ENCODE results near the gene LTBP1.

LTBP1 gene

DNA sequence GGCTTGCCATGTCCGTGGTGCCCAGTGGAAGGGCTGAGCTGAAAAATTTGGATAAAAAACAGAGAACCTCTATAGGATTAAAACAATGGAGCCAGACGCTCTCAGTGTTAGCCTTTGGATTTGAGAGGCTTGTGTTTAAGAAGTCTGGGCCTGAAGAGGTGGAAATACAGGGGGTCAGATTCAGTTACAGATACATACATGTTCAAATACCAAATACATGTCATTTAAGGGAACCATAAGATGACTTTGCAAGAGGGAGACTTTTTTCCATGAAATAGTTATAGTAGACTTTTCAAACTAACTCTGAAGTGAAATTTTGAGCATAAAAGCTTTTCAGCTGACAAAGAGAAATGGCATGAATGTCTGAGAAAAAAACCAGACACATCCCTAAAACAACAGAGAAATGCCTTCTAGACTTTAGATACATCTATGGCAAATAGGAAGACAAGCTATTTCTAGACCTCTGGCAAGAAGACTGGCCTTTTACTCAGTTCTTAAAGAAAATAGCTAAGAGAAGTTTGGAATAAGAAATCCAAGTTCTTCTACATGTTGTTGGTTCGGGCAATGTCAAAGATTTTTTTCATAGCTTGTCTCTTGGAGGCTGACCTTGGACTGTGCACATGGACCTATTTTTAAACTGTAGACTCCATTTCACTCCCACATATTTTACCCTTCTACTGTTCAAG is 112.9 kb downstream of the LTBP1 start:
- H3K9me3 ChIP-seq (ENCODE audit: control insufficient read depth, insufficient read depth, low read length): no peaks in the 10 kb centered on the region
- H3K4me1 ChIP-seq (ENCODE audit: control insufficient read depth, insufficient read depth, low read length): peaks cover 17% of the 10 kb centered on the region; the same call in 1 of the 2 replicates
- no peak overlapping the region for H3K4me3 ChIP-seq (ENCODE audit: low read depth, low read length)
- no peaks in the 10 kb centered on the region for H3K36me3 ChIP-seq (ENCODE audit: control insufficient read depth, insufficient read depth, low read length)
- no peaks in the 10 kb centered on the region for H3K27me3 ChIP-seq (ENCODE audit: control insufficient read depth, insufficient read depth, low read length)
- H3K27ac ChIP-seq (ENCODE audit: low read depth, low read length): no peak overlapping the region
- no peak overlapping the region for H3K9ac ChIP-seq (ENCODE audit: low read depth, low read length)

- Histone ChIP-seq H3K36me3 (ENCODE audit: control insufficient read depth, insufficient read depth, low read length) (no peaks in the 10 kb centered on the region), H3K4me1 (ENCODE audit: control insufficient read depth, insufficient read depth, low read length) (peaks cover 17% of the 10 kb centered on the region; the same call in 1 of the 2 replicates), H3K9me3 (ENCODE audit: control insufficient read depth, insufficient read depth, low read length) (no peaks in the 10 kb centered on the region), H3K27ac (ENCODE audit: low read depth, low read length) (no peak overlapping the region), H3K27me3 (ENCODE audit: control insufficient read depth, insufficient read depth, low read length) (no peaks in the 10 kb centered on the region), H3K9ac (ENCODE audit: low read depth, low read length) (no peak overlapping the region), H3K4me3 (ENCODE audit: low read depth, low read length) (no peak overlapping the region)
Observed at GRCh38 chr2:33060405-33060804, 113.7 kb downstream of the LTBP1 start.

DNA sequence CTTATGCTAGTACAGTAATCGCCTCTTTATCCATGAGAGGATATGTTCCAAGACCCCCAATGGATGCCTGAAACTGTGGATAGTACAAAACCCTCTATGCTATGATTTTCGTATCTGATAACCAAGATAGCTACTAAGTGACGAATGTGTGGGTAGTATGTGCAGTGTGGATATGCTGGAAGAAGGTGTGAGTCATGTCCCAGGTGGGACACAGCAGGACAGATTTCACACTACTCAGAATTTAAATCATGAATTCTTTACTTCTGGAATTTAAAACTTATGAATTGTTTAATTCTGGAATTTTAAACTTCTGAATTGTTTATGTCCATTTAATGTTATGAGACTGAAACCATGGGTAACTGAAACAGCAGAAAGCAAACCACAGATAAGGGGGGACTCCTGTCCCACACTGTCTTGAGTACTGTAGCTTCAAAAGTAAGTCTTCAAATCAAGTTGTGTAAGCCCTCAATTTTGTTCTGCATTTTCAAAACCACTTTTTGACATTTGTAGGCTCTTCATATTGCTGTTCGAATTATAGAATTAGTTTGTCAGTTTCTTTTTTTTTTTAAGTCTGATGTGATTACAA is 116.0 kb downstream of the LTBP1 start:
- Histone ChIP-seq H3K36me3 (ENCODE audit: control insufficient read depth, insufficient read depth, low read length) (no peaks in the 10 kb centered on the region), H3K27ac (ENCODE audit: low read depth, low read length) (peak overlapping the region; percentile 7), H3K9ac (ENCODE audit: low read depth, low read length) (no peak overlapping the region), H3K9me3 (ENCODE audit: control insufficient read depth, insufficient read depth, low read length) (no peaks in the 10 kb centered on the region), H3K4me3 (ENCODE audit: low read depth, low read length) (no peak overlapping the region), H3K27me3 (ENCODE audit: control insufficient read depth, insufficient read depth, low read length) (no peaks in the 10 kb centered on the region), H3K4me1 (ENCODE audit: control insufficient read depth, insufficient read depth, low read length) (peaks cover 14% of the 10 kb centered on the region; the same call in 1 of the 2 replicates)

- Histone ChIP-seq H3K27me3 (ENCODE audit: control insufficient read depth, insufficient read depth, low read length) (no peaks in the 10 kb centered on the region), H3K9ac (ENCODE audit: low read depth, low read length) (no peak overlapping the region), H3K27ac (ENCODE audit: low read depth, low read length) (no peak overlapping the region), H3K9me3 (ENCODE audit: control insufficient read depth, insufficient read depth, low read length) (no peaks in the 10 kb centered on the region), H3K4me1 (ENCODE audit: control insufficient read depth, insufficient read depth, low read length) (peaks cover 14% of the 10 kb centered on the region; the same call in 1 of the 2 replicates), H3K36me3 (ENCODE audit: control insufficient read depth, insufficient read depth, low read length) (no peaks in the 10 kb centered on the region), H3K4me3 (ENCODE audit: low read depth, low read length) (no peak overlapping the region)
Observed at GRCh38 chr2:33064349-33064801, 117.6 kb downstream of the LTBP1 start.

- no peak overlapping the region for H3K27ac ChIP-seq (ENCODE audit: low read depth, low read length)
- H3K4me1 ChIP-seq (ENCODE audit: control insufficient read depth, insufficient read depth, low read length): peaks cover 13% of the 10 kb centered on the region; the same call in 1 of the 2 replicates
- H3K9me3 ChIP-seq (ENCODE audit: control insufficient read depth, insufficient read depth, low read length): no peaks in the 10 kb centered on the region
- no peaks in the 10 kb centered on the region for H3K27me3 ChIP-seq (ENCODE audit: control insufficient read depth, insufficient read depth, low read length)
- no peak overlapping the region for H3K4me3 ChIP-seq (ENCODE audit: low read depth, low read length)
- no peak overlapping the region for H3K9ac ChIP-seq (ENCODE audit: low read depth, low read length)
- no peaks in the 10 kb centered on the region for H3K36me3 ChIP-seq (ENCODE audit: control insufficient read depth, insufficient read depth, low read length)
Observed at GRCh38 chr2:33067598-33067997, 120.8 kb downstream of the LTBP1 start.

- H3K27me3 ChIP-seq (ENCODE audit: control insufficient read depth, insufficient read depth, low read length): no peaks in the 10 kb centered on the region
- H3K36me3 ChIP-seq (ENCODE audit: control insufficient read depth, insufficient read depth, low read length): no peaks in the 10 kb centered on the region
- H3K9me3 ChIP-seq (ENCODE audit: control insufficient read depth, insufficient read depth, low read length): no peaks in the 10 kb centered on the region
- H3K4me3 ChIP-seq (ENCODE audit: low read depth, low read length): no peak overlapping the region
- H3K4me1 ChIP-seq (ENCODE audit: control insufficient read depth, insufficient read depth, low read length): peaks cover 7% of the 10 kb centered on the region; the same call in 1 of the 2 replicates
- no peak overlapping the region for H3K27ac ChIP-seq (ENCODE audit: low read depth, low read length)
- H3K9ac ChIP-seq (ENCODE audit: low read depth, low read length): no peak overlapping the region
Observed at GRCh38 chr2:33068261-33068660, 121.5 kb downstream of the LTBP1 start.

- Histone ChIP-seq H3K27ac (ENCODE audit: low read depth, low read length) (peak overlapping the region; percentile 54), H3K4me3 (ENCODE audit: low read depth, low read length) (no peak overlapping the region), H3K4me1 (ENCODE audit: control insufficient read depth, insufficient read depth, low read length) (peaks cover 6% of the 10 kb centered on the region; the same call in 1 of the 2 replicates), H3K9me3 (ENCODE audit: control insufficient read depth, insufficient read depth, low read length) (no peaks in the 10 kb centered on the region), H3K36me3 (ENCODE audit: control insufficient read depth, insufficient read depth, low read length) (no peaks in the 10 kb centered on the region), H3K27me3 (ENCODE audit: control insufficient read depth, insufficient read depth, low read length) (no peaks in the 10 kb centered on the region), H3K9ac (ENCODE audit: low read depth, low read length) (no peak overlapping the region)
Observed at GRCh38 chr2:33069894-33070651, 123.3 kb downstream of the LTBP1 start.

DNA sequence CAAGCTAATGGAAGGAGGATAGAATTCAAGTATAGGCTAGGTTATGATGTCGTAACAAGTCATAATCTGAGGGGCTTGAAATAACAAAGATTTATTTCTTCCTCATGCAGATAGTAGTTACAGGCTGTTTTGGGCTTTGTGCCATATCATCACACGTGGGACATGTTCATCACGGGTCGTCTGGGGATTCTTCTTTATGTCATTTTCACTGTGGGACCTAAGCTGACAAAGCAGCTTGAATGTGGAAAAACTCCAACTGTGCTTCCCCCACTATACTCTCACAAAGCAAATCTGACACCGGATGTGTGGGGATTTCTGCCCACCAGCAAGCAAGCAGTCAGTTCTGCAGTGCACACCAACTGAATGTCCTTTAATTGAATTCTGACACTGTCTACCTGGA is 124.8 kb downstream of the LTBP1 start:
- Histone ChIP-seq H3K27me3 (ENCODE audit: control insufficient read depth, insufficient read depth, low read length) (no peaks in the 10 kb centered on the region), H3K9ac (ENCODE audit: low read depth, low read length) (no peak overlapping the region), H3K9me3 (ENCODE audit: control insufficient read depth, insufficient read depth, low read length) (no peaks in the 10 kb centered on the region), H3K4me3 (ENCODE audit: low read depth, low read length) (no peak overlapping the region), H3K4me1 (ENCODE audit: control insufficient read depth, insufficient read depth, low read length) (peaks cover 2% of the 10 kb centered on the region; the same call in 1 of the 2 replicates), H3K27ac (ENCODE audit: low read depth, low read length) (no peak overlapping the region), H3K36me3 (ENCODE audit: control insufficient read depth, insufficient read depth, low read length) (no peaks in the 10 kb centered on the region)

DNA sequence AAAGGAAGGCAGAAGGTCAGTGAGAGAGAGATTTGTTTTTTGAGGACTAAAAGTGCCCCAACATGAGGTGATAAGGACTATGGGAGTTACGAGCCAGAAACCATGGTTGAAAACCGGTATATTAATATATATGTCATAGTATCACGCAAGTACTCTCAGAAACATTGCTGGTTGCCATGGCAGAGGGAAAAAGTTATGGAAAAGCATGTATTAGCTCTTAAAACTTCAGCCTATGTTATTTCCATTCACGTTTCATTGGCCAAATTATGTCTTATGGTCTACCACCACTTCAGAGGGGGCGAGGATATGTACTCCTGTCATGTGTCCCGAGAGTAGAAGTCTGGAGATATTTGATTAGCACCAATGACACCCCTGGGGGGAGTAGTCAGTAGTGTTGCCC is 125.9 kb downstream of the LTBP1 start:
- Histone ChIP-seq H3K4me1 (ENCODE audit: control insufficient read depth, insufficient read depth, low read length) (no peaks in the 10 kb centered on the region), H3K27me3 (ENCODE audit: control insufficient read depth, insufficient read depth, low read length) (no peaks in the 10 kb centered on the region), H3K4me3 (ENCODE audit: low read depth, low read length) (no peak overlapping the region), H3K9me3 (ENCODE audit: control insufficient read depth, insufficient read depth, low read length) (no peaks in the 10 kb centered on the region), H3K36me3 (ENCODE audit: control insufficient read depth, insufficient read depth, low read length) (no peaks in the 10 kb centered on the region), H3K9ac (ENCODE audit: low read depth, low read length) (no peak overlapping the region), H3K27ac (ENCODE audit: low read depth, low read length) (no peak overlapping the region)

- Histone ChIP-seq H3K4me1 (ENCODE audit: control insufficient read depth, insufficient read depth, low read length) (no peaks in the 10 kb centered on the region), H3K27ac (ENCODE audit: low read depth, low read length) (no peak overlapping the region), H3K27me3 (ENCODE audit: control insufficient read depth, insufficient read depth, low read length) (no peaks in the 10 kb centered on the region), H3K36me3 (ENCODE audit: control insufficient read depth, insufficient read depth, low read length) (no peaks in the 10 kb centered on the region), H3K9me3 (ENCODE audit: control insufficient read depth, insufficient read depth, low read length) (no peaks in the 10 kb centered on the region), H3K9ac (ENCODE audit: low read depth, low read length) (no peak overlapping the region), H3K4me3 (ENCODE audit: low read depth, low read length) (no peak overlapping the region)
Observed at GRCh38 chr2:33073018-33073417, 126.3 kb downstream of the LTBP1 start.

- no peak overlapping the region for H3K4me3 ChIP-seq (ENCODE audit: low read depth, low read length)
- H3K9ac ChIP-seq (ENCODE audit: low read depth, low read length): no peak overlapping the region
- H3K9me3 ChIP-seq (ENCODE audit: control insufficient read depth, insufficient read depth, low read length): no peaks in the 10 kb centered on the region
- no peaks in the 10 kb centered on the region for H3K27me3 ChIP-seq (ENCODE audit: control insufficient read depth, insufficient read depth, low read length)
- no peak overlapping the region for H3K27ac ChIP-seq (ENCODE audit: low read depth, low read length)
- H3K36me3 ChIP-seq (ENCODE audit: control insufficient read depth, insufficient read depth, low read length): no peaks in the 10 kb centered on the region
- no peaks in the 10 kb centered on the region for H3K4me1 ChIP-seq (ENCODE audit: control insufficient read depth, insufficient read depth, low read length)
Observed at GRCh38 chr2:33074197-33074596, 127.4 kb downstream of the LTBP1 start.

All from HUES48 (cell line).